Tibial nerve (tissue), 4 donors: ENCODE data around the gene ROBO1.

ENCODE experiments used
- CTCF ChIP-seq, 5 experiments: fragments of 200-600 bp in 3 of 5; fragments of 450-650 bp in 2 of 5; sonication (generic) in 3 of 5; IDR thresholded peaks; one replicate each; pipeline ENCODE4 v1.5.1; 2016 to 2019; ENCODE audit warnings: antibody characterized with exemption in 5 of 5, mild to moderate bottlenecking in 3 of 5, moderate library complexity in 2 of 5
- EP300 ChIP-seq, 2 donors: sonication (generic); formaldehyde crosslinking; IDR thresholded peaks; one replicate each; pipeline ENCODE4 v1.6.1; 2017; ENCODE audit warnings: antibody characterized with exemption in 2 of 2, mild to moderate bottlenecking in 1 of 2
- POLR2A ChIP-seq, 2 donors: fragments of 450-650 bp; IDR thresholded peaks; one replicate each; pipeline ENCODE4 v1.6.1; 2017; ENCODE audit warnings: antibody characterized with exemption in 2 of 2, mild to moderate bottlenecking in 2 of 2, moderate library complexity in 2 of 2

GRCh38 chr3:78985981-78986380 lies 781.8 kb downstream of the ROBO1 start:
- TF ChIP-seq CTCF (IDR thresholded peaks at IDR 0.05) = no peak
- no peak for TF ChIP-seq POLR2A (IDR thresholded peaks at IDR 0.05)
- TF ChIP-seq EP300 (IDR thresholded peaks at IDR 0.05) = no peak
